HL-60 (cell line): ENCODE data around the gene FTCDNL1.

Source experiments
- DNase-seq, 2 experiments: peaks; one replicate each; pipeline ENCODE4 v3.0.0-alpha.2; 2010 to 2020; ENCODE audit warnings: low read depth in 1 of 2, low spot score in 1 of 2
- H3K27ac ChIP-seq: fragments of 250-450 bp; sonication (Bioruptor Pico); replicated peaks from 2 replicates; pipeline ENCODE4 v1.5.1; 2020; ENCODE audit warnings: mild to moderate bottlenecking, moderate library complexity
- H3K27me3 ChIP-seq: fragments of 250-450 bp; sonication (Bioruptor Pico); 2 replicates; pipeline ENCODE4 v1.5.1; 2021; ENCODE audit warnings: mild to moderate bottlenecking, moderate library complexity; ENCODE audit not compliant: insufficient read depth, poor library complexity, severe bottlenecking
- H3K4me3 ChIP-seq: replicated peaks from 2 replicates; pipeline ENCODE4 v1.5.1; 2011; ENCODE audit warnings: mild to moderate bottlenecking, control low read depth, low read length; ENCODE audit not compliant: insufficient read depth
- CTCF ChIP-seq: IDR thresholded peaks from one replicate; pipeline ENCODE4 v1.5.1; 2011; ENCODE audit warnings: low read length, control low read depth, inconsistent platforms; ENCODE audit not compliant: insufficient read depth
- GABPA ChIP-seq: IDR thresholded peaks from 2 replicates; pipeline ENCODE4 v1.6.1; 2012; ENCODE audit warnings: low read depth
- POLR2AphosphoS5 ChIP-seq: IDR thresholded peaks from 2 replicates; pipeline ENCODE4 v1.6.1; 2012; ENCODE audit warnings: low read depth
- REST ChIP-seq: IDR thresholded peaks from 2 replicates; pipeline ENCODE4 v1.6.1; 2012; ENCODE audit warnings: low read depth; ENCODE audit not compliant: insufficient replicate concordance
- SPI1 ChIP-seq: IDR thresholded peaks from 2 replicates; pipeline ENCODE4 v1.6.1; 2012; ENCODE audit warnings: low read depth, mild to moderate bottlenecking, borderline replicate concordance

FTCDNL1 gene

GRCh38 chr2:199742884-199743283 lies 108.1 kb downstream of the FTCDNL1 start:
- Histone ChIP-seq H3K4me3 (no peak overlapping the region), H3K27me3 (no peaks in the 10 kb centered on the region), H3K27ac (no peak overlapping the region)
- DNase-seq, result no peak
- TF ChIP-seq REST (no peak), SPI1 (no peak), CTCF (no peak), GABPA (no peak), POLR2AphosphoS5 (no peak)

- no peaks in the 10 kb centered on the region for H3K27me3 ChIP-seq
- no peak overlapping the region for H3K4me3 ChIP-seq
- TF ChIP-seq CTCF (no peak), SPI1 (no peak), POLR2AphosphoS5 (no peak), GABPA (no peak), REST (no peak)
- no peak for DNase-seq
- H3K27ac ChIP-seq, result no peak overlapping the region; the same call in 1 of the 2 replicates
These were observed 110.9 kb downstream of the FTCDNL1 start for GRCh38 chr2:199740111-199740428.

GRCh38 chr2:199739413-199740110 lies 111.4 kb downstream of the FTCDNL1 start:
- H3K4me3 ChIP-seq, result no peak overlapping the region
- DNase-seq, result peak; percentile 51 to 83
- no peaks in the 10 kb centered on the region for H3K27me3 ChIP-seq
- peak; percentile 77 for TF ChIP-seq CTCF
- no peak for TF ChIP-seq SPI1
- H3K27ac ChIP-seq, result peak overlapping the region; percentile 88

- DNase-seq, result peak; percentile 73 to 96
- no peak overlapping the region for H3K4me3 ChIP-seq
- TF ChIP-seq REST (no peak), POLR2AphosphoS5 (peak; percentile 40; the same call in 1 of the 2 replicates), CTCF (no peak), SPI1 (peak; percentile 65), GABPA (peak; percentile 13; the same call in 1 of the 2 replicates)
- H3K27me3 ChIP-seq, result no peaks in the 10 kb centered on the region
- peak overlapping the region; percentile 88 for H3K27ac ChIP-seq
These were observed 112.1 kb downstream of the FTCDNL1 start for GRCh38 chr2:199738727-199739412.
